Left lobe of liver (tissue), 2 donors: ENCODE data around the gene TMEFF2. TPM values are rescaled to one million over a fixed set of nuclear protein-coding genes. Genes with fewer than 3 reads are reported as not detected.

Experiments used
- ATAC-seq: fragments of 200-7000 bp; cut with Tn5 transposase; one replicate; pipeline ENCODE4 v1.9.1; 2020; ENCODE audit warnings: mild to moderate bottlenecking, moderate library complexity
- DNase-seq: peaks from one replicate; pipeline ENCODE4 v3.0.0-alpha.2; 2020; ENCODE audit warnings: low spot score
- total RNA-seq: library from RNA; stranded (reverse); gene quantifications from one replicate; pipeline ENCODE4 v1.2.1, GENCODE V29; 2021
- donor health status: DM: no; HTN: no; CAD: no; lungs with moderate emphysema.
- donor health status: DM: no; HTN: yes; CAD: no.

Gene TMEFF2
- total RNA-seq, 1 donor from 2014 or later = not detected

DNA sequence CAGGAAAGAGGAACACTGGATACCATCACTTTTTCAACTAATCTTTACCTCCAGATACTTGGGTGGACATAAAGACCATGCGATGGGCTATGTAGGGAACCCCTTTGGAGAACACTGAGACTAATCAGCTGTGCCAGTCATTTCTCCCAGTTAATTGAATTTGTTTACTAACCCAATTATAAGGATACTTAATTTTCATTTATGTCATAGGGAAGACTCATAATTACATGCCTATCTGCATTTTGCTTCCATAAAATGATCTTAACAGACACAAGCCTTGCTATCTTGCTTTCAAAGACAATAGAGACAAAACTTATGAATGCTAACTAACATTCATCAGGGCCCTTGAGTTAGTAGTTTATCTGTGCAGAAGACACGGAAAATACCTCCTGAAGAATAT lies 279.0 kb downstream of the TMEFF2 start:
- ATAC-seq (no peak), DNase-seq (no peak)

DNA sequence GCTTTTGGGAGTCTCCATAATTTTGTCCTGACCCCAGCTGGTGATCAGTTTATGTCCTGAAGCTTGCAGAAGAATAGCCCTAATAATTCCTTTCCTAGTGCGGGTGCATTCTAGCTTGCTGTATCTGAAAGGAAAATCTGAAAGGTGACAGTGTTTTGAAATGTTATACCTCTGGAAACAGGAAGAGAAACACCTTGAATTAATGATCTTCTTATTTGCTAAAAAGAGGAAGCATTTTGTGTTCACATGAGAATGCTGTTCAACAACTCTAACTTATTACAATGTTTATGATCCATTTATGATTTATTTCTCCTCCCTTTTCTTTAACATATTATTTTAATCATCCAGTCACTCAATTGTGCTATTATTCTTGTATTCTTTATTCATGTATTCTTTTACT lies 280.9 kb downstream of the TMEFF2 start:
- DNase-seq (no peak), ATAC-seq (no peak)

DNA sequence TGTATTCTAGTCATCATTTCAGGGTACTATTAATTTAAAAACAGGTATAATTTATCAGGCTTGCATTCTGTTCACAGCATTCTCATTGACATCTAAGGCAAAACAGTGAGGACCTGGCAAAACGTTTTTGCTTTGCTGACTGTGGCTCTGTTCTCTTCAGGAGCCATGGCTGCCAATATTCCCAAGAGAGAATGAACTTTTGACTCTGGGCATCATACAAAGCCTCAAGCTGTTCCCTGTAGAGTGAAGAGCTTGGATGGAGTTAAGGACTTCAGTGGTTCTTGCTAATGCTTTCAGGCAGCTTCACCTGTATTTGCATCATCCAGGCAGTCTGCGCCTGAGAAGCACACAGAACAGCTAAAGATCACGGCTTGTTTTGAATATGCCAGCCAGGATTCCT lies 282.0 kb downstream of the TMEFF2 start:
- no peak for DNase-seq
- no peak for ATAC-seq

DNA sequence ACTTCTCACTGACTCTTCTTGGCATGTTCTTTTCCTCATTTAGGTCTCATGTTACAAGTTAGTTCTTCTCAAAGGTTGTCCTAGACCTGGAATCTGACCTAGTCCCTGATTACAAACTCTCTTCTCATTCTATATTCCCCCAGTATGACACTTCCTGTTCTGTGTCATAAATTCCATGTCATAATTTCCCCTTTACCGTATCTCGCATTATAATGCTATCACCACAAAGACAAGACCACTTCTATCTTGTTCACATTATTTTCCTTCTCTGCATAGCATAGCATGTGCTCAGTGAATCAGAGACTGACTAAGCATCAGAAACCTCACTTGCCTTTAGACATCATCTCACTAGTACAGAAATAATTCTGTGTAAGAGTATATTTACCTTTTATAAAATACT lies 284.2 kb downstream of the TMEFF2 start:
- ATAC-seq (no peak), DNase-seq (no peak)

DNA sequence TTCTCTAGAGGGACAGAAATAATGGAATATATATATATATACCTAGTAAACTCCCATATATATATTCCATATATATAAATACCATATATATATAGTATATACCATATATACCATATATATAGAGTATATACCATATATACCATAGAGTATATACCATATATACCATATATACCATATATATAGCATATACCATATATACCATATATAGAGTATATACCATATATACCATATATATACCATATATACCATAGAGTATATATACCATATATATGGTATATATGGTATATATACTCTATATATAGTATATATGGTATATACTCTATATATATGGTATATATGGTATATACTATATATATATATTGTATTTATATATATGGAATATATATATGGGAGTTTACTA lies 285.9 kb downstream of the TMEFF2 start:
- DNase-seq (no peak), ATAC-seq (no peak)

DNA sequence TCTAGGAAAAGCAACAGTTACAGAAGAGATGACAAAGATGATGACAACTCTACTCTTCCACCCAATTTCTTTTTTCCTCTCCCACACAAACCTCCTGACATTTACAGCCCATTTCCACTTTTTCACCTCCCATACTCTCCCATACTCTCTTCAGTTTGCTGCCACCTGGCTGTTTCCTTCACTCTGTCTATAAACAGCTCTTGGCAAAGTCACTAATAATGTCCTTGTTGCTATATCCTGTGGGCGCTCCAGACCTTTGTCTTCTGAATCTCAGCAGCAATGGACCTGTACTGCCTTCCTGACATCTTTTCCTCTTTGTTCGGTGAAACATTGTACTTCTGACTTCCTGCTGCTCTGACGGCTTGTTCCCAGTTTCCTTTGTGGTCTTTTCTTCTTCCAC lies 287.2 kb downstream of the TMEFF2 start:
- DNase-seq = no peak
- peak; percentile 51 for ATAC-seq

DNA sequence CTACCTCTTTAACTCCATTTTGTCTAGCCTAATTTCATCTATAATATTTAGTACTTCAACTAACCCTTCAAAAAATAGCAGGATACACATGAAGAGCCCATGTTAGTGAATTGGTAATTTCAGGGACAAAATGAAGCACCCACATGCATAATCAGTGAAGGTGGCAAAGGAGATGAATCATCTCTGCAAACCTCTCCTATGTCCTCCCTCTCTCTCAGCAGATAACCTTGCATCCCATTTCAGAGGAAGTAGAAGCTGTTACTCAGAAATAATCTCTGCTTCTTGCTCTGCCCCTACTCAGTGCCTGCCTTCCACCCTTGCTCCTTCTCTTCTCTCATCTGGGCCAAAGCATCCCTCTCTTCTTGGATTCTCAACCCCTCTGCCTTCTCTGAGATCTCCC lies 287.6 kb downstream of the TMEFF2 start:
- no peak for ATAC-seq
- no peak for DNase-seq

DNA sequence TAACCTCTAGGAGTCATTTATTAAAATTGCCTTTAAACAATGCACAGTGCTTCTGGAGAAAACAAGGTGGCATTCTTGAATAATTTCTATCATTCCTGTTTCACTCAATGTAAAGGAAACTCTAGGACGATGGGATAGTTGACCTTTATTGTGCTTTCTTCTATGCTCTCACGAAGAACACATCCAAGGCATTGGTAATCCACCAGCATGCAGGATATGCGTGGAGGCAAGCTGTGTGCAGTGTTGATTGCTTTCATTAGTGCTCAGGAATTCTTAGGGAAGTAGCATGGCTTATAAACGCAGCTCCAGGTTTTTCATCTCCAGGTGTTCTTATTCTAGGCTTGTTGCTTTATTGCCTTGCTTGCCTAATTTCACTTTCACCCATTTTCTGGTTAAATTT lies 289.4 kb downstream of the TMEFF2 start:
- DNase-seq (no peak), ATAC-seq (no peak)

DNA sequence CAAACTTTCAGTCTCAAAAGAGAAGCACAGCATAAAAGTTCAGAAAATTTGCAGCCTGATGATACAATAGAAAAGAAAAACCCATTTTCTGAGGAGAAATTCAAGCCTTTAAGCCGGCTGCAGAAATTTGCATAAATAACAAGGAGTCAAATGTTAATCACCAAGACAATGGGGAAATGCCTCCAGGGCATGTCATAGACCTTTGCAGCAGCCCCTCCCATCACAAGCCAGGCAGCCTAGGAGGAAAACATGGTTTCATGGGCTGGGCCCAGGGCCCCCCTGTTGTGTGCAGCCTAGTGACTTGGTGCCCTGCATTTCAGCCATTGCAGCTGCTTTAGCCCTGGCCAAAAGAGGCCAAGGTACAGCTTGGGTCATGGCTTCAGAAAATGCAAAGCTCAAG lies 293.7 kb downstream of the TMEFF2 start:
- ATAC-seq = no peak
- no peak for DNase-seq

DNA sequence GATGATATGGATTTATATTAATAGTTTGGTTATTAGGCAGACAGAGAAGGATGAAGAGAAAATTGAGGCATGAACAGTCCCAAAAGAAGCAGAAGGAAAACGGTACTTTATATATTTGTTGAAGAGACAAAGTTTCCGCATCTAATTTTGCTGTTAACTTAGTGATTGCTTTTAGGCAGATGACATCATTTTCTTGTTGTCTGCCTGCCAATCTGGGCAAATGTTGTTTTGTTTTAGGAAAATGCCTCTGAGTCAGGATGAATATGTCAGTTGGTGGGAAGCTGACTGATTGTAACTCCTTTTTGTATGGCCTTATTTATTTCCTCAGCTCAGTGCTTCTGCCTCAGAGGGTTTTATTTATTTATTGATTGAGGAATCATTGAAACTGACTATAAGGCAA lies 295.3 kb downstream of the TMEFF2 start:
- ATAC-seq (no peak), DNase-seq (no peak)
